GM19467 (cell line): ENCODE data around the gene RLBP1.

ENCODE experiments used
- ATAC-seq: cut with Tn5 transposase; IDR thresholded peaks from one replicate; pipeline ENCODE4 v1.9.1; 2021; ENCODE audit warnings: mild to moderate bottlenecking, moderate library complexity; ENCODE audit not compliant: unreplicated experiment

The RLBP1 gene

GRCh38 chr15:89206908-89207331 is 14.5 kb downstream of the RLBP1 start:
- peak; percentile 79 for ATAC-seq

DNA sequence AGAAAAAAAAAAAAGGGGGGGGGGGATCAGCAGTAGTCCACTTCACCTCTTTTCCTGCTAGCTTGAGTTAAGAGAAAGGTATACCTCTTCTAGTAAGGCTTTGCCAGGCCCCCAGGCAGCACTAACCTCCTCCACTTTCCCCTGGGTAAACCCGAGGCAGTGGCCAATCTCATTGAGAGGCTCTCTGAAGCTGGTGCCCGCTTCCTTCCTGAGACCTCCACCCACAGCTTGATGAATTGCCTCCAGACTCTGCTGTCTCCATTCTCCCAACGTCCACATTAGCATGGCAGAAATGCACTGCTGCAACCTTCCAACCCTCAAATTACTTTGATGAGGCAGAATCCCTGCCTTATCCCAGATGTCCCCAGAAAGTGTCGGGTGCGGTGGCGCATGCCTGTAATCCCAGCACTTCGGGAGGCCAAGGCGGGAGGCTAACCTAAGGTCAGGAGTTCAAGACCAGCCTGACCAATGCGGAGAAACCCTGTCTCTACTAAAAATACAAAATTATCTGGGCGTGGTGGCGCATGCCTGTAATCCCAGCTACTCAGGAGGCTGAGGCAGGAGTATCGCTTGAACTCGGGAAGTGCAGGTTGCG is 15.3 kb downstream of the RLBP1 start:
- no peak for ATAC-seq

DNA sequence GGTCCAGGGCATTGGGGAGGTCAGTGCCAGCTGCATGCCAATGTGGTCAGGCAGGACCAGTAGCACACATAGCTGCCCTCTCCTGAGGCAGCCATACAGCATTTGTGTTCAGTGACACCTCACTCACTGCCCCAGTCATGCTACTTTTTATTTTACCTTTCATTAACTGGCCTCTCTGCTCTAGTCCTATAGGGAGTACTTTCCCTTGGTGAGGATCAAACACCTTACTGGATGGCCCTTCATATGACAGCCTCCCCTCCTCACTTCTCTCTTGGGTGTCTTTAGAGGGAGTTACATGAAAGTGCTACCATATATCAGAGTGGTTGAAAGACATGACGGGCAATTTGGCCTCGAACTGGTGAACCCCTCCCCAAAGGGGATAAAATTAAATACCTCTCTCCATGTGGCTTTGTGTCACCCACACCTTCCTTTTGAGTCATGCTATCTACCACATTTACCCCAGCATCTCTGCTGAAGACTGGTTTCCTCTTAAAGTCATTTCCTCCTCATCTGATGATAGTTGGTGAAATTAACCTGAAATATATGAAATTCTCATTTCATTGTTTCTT is 17.6 kb downstream of the RLBP1 start:
- no peak for ATAC-seq

DNA sequence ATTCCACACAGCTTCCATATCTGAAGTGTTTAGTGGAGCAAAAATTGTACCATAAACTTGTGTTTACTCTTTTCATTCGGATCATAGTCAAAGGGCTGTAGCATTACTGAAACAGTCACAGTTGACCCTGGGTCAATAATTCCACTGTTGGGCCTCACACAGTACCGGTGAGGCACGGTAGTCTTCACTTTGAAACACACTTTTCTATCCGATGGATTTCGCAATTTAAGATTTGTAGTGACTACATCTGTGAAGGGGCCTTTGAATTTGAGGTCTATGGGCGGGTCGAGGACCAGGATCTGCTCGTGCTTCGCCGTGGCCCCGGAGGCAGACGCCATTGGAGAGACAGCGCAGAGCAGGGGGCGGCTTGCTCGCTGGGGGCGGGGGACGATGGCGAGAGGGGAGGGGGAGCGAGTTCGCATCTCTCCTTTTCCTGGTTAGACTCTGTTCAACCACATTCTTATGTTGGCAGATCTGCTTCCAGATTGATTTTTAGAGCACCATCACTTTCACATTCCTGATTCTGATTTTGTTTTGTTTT is 19.8 kb downstream of the RLBP1 start:
- ATAC-seq, result no peak

GRCh38 chr15:89200182-89200581 is 21.2 kb downstream of the RLBP1 start:
- no peak for ATAC-seq

DNA sequence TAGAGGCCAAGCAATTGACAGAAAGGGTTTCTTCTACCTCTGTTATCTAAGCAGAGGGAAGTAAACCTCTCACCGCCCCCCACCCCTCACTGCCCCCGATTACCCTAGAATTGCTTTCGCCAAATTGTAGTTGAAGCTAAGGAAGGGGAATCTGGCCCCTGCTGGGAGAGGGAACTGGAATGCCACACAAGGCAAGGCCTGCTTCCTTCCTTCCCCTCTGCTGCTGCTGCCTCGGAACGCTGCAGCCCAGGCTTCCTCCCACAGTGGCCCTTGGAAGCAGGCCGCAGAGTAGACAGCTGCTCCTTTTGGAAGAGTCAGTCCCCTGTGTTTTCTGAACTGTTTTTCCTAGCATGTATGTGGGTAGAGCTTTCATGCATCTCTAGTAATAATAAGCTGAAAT is 21.6 kb downstream of the RLBP1 start:
- ATAC-seq, result no peak

DNA sequence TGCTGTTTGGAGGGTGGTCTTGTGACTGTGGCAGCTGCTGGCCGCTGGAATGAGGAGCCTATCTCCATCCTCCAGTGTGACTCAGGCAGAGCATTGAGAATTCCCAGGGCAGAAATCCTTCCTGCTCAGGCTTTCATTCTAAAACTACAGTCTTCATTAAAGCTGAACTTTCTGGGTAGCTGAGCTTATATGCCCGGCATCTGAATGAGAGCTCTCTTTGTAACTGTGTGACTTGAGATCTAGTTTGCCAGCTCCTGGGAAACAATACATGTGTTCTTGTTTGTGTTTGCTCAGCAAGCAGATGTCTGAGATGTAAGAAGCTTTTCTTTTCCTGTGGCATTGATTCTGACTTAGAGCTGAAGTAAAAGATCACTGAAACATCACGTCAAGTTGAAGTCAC is 22.4 kb downstream of the RLBP1 start:
- no peak for ATAC-seq

DNA sequence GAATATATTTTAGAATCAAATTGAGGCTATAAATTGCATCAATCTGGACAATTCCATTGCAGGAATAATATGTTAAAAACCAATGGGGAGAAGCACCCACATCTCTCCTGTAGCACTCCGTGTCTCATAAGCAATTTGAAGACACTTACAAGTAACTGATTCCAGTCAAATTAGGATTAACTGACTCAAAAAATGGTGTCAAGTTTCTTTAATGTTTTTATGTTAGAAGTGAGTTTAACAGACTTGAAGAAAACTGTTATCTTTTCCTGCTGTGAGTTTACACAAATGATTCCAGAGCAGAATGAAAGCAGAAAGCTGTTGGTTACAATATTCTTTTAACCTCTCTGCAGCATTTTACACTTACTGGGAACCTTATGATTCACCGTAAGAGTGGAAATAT is 23.2 kb downstream of the RLBP1 start:
- ATAC-seq, result no peak

DNA sequence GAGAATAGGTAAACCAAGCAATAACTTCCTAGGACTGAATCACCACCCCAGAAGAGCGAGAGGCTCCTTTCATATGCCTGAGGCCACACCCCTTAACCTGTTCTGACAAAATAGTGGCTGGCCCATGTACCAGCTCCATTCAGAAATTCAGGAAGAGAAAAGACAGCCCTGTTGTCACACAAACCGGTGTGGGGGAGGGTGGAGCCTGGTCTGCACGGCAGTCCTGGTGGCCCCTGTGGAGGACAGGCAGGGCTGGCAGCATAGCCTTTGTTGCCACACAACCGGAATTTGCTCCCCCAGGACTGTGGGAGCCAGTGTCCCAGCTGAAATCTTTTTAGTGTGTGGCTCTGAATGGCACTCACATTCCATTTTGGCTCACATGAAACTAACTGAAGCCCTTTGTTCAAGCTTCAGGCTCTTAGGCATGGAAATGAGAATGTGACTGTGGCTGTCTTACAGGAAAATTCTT is 23.8 kb downstream of the RLBP1 start:
- no peak for ATAC-seq

DNA sequence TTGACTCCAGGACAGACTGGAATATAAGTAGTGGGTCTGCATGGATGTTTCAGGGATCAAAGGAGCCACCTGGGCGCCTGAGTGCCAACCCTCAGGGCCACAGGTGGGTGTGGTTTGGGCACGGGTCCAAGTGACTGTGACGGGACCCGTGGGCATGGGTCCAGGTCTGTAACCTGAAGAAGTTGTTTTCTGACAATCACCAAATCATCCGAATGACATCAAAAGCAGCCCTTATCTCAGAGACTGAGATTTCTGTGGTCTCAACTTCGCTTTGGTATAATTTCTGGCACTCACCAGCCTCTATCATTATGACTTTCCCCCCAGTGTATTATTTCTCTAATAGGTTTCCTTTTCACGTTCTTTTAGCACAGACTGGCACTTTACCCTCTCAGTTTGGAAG is 24.4 kb downstream of the RLBP1 start:
- ATAC-seq, result no peak

- no peak for ATAC-seq
These were observed 25.1 kb downstream of the RLBP1 start for GRCh38 chr15:89196241-89196640.

GRCh38 chr15:89195836-89196235 is 25.5 kb downstream of the RLBP1 start:
- no peak for ATAC-seq

GRCh38 chr15:89194608-89195007 is 26.8 kb downstream of the RLBP1 start:
- ATAC-seq, result no peak

DNA sequence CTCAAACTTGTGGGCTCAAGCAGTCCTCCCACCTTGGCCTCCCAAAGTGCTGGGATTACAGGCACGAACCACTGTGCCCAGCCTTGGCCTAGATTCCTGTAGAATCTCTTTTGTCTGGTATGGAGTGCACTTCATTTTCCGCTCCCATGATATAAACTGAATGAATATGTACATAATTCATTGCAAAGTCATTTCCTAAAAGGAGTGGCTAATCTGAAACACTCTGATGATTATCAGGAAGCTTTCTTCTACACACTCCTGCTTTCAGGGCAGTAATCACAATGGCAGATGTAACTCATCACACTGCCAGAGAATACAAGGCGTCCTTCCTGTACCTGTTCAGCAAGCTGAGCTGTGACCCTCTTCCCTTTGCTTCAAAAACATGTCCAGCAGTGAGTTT is 28.6 kb downstream of the RLBP1 start:
- no peak for ATAC-seq

DNA sequence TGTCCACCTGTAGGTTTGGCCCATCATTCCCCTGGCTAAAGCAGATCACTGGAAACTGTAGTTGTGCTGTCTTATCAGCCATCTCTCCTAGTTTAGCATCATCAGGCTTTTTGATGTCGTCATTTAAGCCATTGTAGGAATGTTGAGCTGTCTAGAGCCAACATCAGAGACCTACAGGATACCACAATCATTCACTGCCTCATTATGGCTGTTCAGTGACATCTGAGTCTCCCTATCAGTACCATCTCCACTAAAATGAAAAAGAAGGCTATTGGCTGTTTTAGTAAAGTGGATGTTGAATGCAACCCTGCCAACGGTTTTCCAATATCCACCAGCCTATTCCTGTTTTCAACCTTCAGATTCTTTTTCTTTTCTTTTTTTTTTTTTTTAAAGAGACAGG is 29.2 kb downstream of the RLBP1 start:
- no peak for ATAC-seq

- no peak for ATAC-seq
These were observed 33.3 kb downstream of the RLBP1 start for GRCh38 chr15:89187986-89188514.

DNA sequence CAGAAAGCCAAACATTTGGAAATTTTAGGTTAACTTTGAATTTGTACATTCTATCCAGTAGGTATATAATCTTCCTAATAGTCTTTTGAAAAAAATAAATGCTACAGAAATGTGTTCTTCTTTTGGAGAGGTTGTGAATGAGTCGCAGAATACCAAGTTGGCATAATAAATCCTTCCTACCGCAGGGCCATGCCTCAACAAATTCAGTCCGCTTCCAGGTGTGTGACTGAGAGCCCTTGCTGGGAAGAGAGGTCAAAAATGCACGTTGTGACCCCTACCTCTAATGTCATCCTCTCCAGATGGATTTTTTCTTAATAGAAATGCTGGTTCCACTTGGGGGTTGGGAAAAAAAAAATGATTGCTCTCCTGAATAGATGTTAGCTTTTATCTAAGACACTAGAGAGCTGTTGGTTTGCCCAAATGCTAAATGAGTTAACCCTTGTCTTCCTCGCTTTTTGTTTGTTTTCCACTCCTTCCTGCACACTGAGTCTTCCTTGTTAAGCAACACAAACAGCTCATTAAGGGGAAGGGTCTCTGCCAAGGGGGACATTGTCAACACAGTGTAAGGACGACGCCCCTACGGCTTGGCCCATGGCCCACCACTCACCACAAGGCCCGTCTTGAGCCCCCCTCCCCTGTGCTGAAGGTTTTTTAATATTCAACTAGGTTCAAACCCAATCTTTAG is 33.9 kb downstream of the RLBP1 start:
- ATAC-seq, result no peak

DNA sequence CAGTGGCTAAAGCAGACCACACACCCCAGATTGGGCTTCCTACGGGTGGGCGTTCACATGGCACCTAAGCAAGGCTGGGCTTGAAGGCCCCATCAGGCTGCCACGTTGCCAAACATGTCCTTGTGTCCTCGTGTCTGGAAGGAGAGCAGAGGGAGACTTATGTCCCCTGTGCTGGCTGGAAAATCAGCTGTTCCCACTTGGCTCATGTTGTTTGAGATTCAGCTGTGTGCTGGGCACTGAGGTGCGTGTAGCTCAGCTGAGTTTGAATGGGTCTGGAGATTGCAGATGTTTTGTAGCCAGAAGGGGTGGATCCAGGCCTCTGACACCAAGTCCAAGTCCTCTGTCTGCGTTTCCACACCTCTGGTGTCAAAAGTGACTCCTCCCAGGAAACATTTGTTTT is 34.6 kb downstream of the RLBP1 start:
- no peak for ATAC-seq

GRCh38 chr15:89184886-89185526 is 36.4 kb downstream of the RLBP1 start:
- ATAC-seq, result no peak

GRCh38 chr15:89184357-89184756 is 37.0 kb downstream of the RLBP1 start:
- no peak for ATAC-seq
